Smooth muscle cell (in vitro differentiated cells): ENCODE data around the gene HJV. TPM values are rescaled to one million over a fixed set of nuclear protein-coding genes. Genes with fewer than 3 reads are reported as not detected.
A peak's percentile ranks its signal among the peaks of the same experiment; 100 is the strongest.

Experiments used
- DNase-seq: peaks from one replicate; lab custom pipeline; 2025; ENCODE audit not compliant: unreplicated experiment; lab: John Stamatoyannopoulos, UW
- H2AFZ ChIP-seq: fragments of 200-600 bp; sonication (generic); 2 replicates; pipeline ENCODE4 v1.6.0; 2016; ENCODE audit warnings: antibody characterized with exemption, low read depth, mild to moderate bottlenecking
- H3F3A ChIP-seq: fragments of 200-600 bp; sonication (generic); 2 replicates; pipeline ENCODE4 v1.6.0; 2017; ENCODE audit warnings: antibody characterized with exemption, low read depth
- H3K27ac ChIP-seq: fragments of 200-600 bp; sonication (generic); 2 replicates; pipeline ENCODE4 v1.5.1; 2016; ENCODE audit warnings: low read depth, mild to moderate bottlenecking
- H3K27me3 ChIP-seq: fragments of 200-600 bp; sonication (generic); 2 replicates; pipeline ENCODE4 v1.6.1; 2016; ENCODE audit warnings: low read depth, mild to moderate bottlenecking
- H3K36me3 ChIP-seq: fragments of 200-600 bp; sonication (generic); 2 replicates; pipeline ENCODE4 v1.5.1; 2016; ENCODE audit warnings: low read depth
- H3K4me1 ChIP-seq: fragments of 200-600 bp; sonication (generic); 2 replicates; pipeline ENCODE4 v1.5.1; 2016; ENCODE audit warnings: low read depth
- H3K4me2 ChIP-seq: fragments of 200-600 bp; sonication (generic); 2 replicates; pipeline ENCODE4 v1.6.0; 2016; ENCODE audit warnings: mild to moderate bottlenecking
- H3K4me3 ChIP-seq: fragments of 200-600 bp; sonication (generic); 2 replicates; pipeline ENCODE4 v1.5.1; 2016; ENCODE audit warnings: mild to moderate bottlenecking
- H3K79me2 ChIP-seq: fragments of 200-600 bp; sonication (generic); 2 replicates; pipeline ENCODE4 v1.6.0; 2016; ENCODE audit warnings: low read depth, mild to moderate bottlenecking
- H3K9ac ChIP-seq: fragments of 200-600 bp; sonication (generic); 2 replicates; pipeline ENCODE4 v1.6.0; 2016; ENCODE audit warnings: low read depth
- H3K9me3 ChIP-seq: fragments of 200-600 bp; sonication (generic); replicated peaks from 2 replicates; pipeline ENCODE4 v1.5.1; 2016; ENCODE audit warnings: low read depth
- H4K20me1 ChIP-seq: fragments of 200-600 bp; sonication (generic); 2 replicates; pipeline ENCODE4 v1.6.0; 2016; ENCODE audit warnings: low read depth
- CTCF ChIP-seq: fragments of 200-600 bp; sonication (generic); IDR thresholded peaks from 2 replicates; pipeline ENCODE4 v1.5.1; 2017; ENCODE audit warnings: borderline replicate concordance, mild to moderate bottlenecking, antibody characterized with exemption; ENCODE audit not compliant: insufficient read depth, poor library complexity, severe bottlenecking
- WGBS: methylation state at CpG from one replicate; pipeline ENCODE4 v1.1.7; 2016; ENCODE audit warnings: low lambda C conversion rate; 5-methylcytosine and 5-hydroxymethylcytosine counted together
- polyA plus RNA-seq: library from polyadenylated mRNA; unstranded; fragments of >200 nt; fragmentation: Nextera tagmentation; extraction: Ambion mirVana; gene quantifications from 2 replicates; pipeline ENCODE4 v1.2.1, GENCODE V29; 2016
- total RNA-seq: library from RNA; depleted of rRNA; stranded (reverse); fragments of >200 nt; gene quantifications from 2 replicates; pipeline ENCODE4 v1.2.3, GENCODE V29; 2014

HJV gene
- total and polyA plus RNA-seq, 2 experiments from 2014 or later: not detected

- no peak overlapping the region for H2AFZ ChIP-seq
- H3K9ac ChIP-seq: peak overlapping the region; percentile 39
- H3K4me2 ChIP-seq: peak overlapping the region; percentile 56
- no peak for TF ChIP-seq CTCF
- 28% methylated on average over 14 of the region's 15 CpGs for WGBS
- H3K9me3 ChIP-seq: no peaks in the 10 kb centered on the region
- H3K27me3 ChIP-seq: no peaks in the 10 kb centered on the region
- no peaks in the 10 kb centered on the region for H3K79me2 ChIP-seq
- peak overlapping the region; percentile 86 for H3K27ac ChIP-seq
- H3K4me1 ChIP-seq: peaks cover 16% of the 10 kb centered on the region
- no peaks in the 10 kb centered on the region for H3K36me3 ChIP-seq
- H3F3A ChIP-seq: peaks cover 6% of the 10 kb centered on the region
- DNase-seq: no peak
- no peaks in the 10 kb centered on the region for H4K20me1 ChIP-seq
- peak overlapping the region; percentile 6 for H3K4me3 ChIP-seq
These were observed 35.8 kb downstream of the HJV start for GRCh38 chr1:145985502-145986439.

- H3K27me3 ChIP-seq: no peaks in the 10 kb centered on the region
- H3K27ac ChIP-seq: peak overlapping the region; percentile 86
- no peak for DNase-seq
- no peak overlapping the region for H3K4me3 ChIP-seq
- H4K20me1 ChIP-seq: no peaks in the 10 kb centered on the region
- no peak overlapping the region for H2AFZ ChIP-seq
- peak overlapping the region; percentile 46 for H3K4me2 ChIP-seq
- 67% methylated on average over 2 of the region's 2 CpGs for WGBS
- TF ChIP-seq CTCF: no peak
- H3K9ac ChIP-seq: peak overlapping the region; percentile 39
- H3K4me1 ChIP-seq: peaks cover 16% of the 10 kb centered on the region
- H3K79me2 ChIP-seq: no peaks in the 10 kb centered on the region
- H3K9me3 ChIP-seq: no peaks in the 10 kb centered on the region
- H3F3A ChIP-seq: peaks cover 12% of the 10 kb centered on the region
- no peaks in the 10 kb centered on the region for H3K36me3 ChIP-seq
These were observed 36.4 kb downstream of the HJV start for GRCh38 chr1:145985129-145985501.

GRCh38 chr1:145983960-145984830, 37.3 kb downstream of the HJV start:
- Histone ChIP-seq H2AFZ (no peak overlapping the region), H3F3A (peaks cover 14% of the 10 kb centered on the region), H3K79me2 (no peaks in the 10 kb centered on the region), H3K4me2 (peak overlapping the region; percentile 46), H3K9ac (no peak overlapping the region), H3K36me3 (no peaks in the 10 kb centered on the region), H4K20me1 (no peaks in the 10 kb centered on the region), H3K4me3 (no peak overlapping the region), H3K9me3 (no peaks in the 10 kb centered on the region), H3K27me3 (no peaks in the 10 kb centered on the region), H3K27ac (peak overlapping the region; percentile 86), H3K4me1 (peaks cover 20% of the 10 kb centered on the region)
- WGBS: 88% methylated on average over 12 of the region's 12 CpGs
- no peak for TF ChIP-seq CTCF
- DNase-seq: no peak
